CD4-positive, alpha-beta T cell (primary cell): ENCODE data around the gene LRP2. TPM values are rescaled to one million over a fixed set of nuclear protein-coding genes. Genes with fewer than 3 reads are reported as not detected.

ENCODE experiments used
- ATAC-seq: fragments of 200-7000 bp; cut with Tn5 transposase; one replicate; pipeline ENCODE4 v1.10.0; 2022; ENCODE audit warnings: mild to moderate bottlenecking; ENCODE audit not compliant: poor library complexity
- CTCF ChIA-PET: fragments of 350-600 bp; sonication (Branson Sonifier 250); formaldehyde crosslinking; loops from one replicate; lab custom pipeline; 2021; ENCODE audit warnings: antibody characterized with exemption, inconsistent platforms; lab: Charles Lee
- POLR2A ChIA-PET: fragments of 350-600 bp; sonication (Branson Sonifier 250); formaldehyde crosslinking; loops from one replicate; lab custom pipeline; 2021; ENCODE audit warnings: antibody characterized with exemption, inconsistent platforms; lab: Charles Lee
- DNase-seq, 14 experiments: peaks; one replicate each; pipeline ENCODE4 v3.0.0-alpha.2; 2013 to 2020; ENCODE audit warnings: mixed read lengths in 2 of 14
- H3K27ac ChIP-seq, 2 donors: one replicate each; pipeline versions ENCODE4 v1.5.1 to v1.7.0; 2013; ENCODE audit warnings: low read length in 2 of 2, low read depth in 1 of 2, mild to moderate bottlenecking in 1 of 2
- H3K27me3 ChIP-seq, 2 experiments: 1 replicate in 1 of 2; 2 replicates in 1 of 2; pipeline versions ENCODE4 v1.6.1 to v1.7.0; 2013; ENCODE audit warnings: low read length in 2 of 2, control low read depth in 1 of 2, mild to moderate bottlenecking in 1 of 2, moderate library complexity in 1 of 2; ENCODE audit not compliant: insufficient read depth in 2 of 2, control insufficient read depth in 1 of 2
- H3K36me3 ChIP-seq: one replicate; pipeline ENCODE4 v1.6.1; 2013; ENCODE audit warnings: low read length, control low read depth; ENCODE audit not compliant: insufficient read depth
- H3K4me1 ChIP-seq: one replicate; pipeline ENCODE4 v1.6.1; 2013; ENCODE audit warnings: low read length, control low read depth; ENCODE audit not compliant: insufficient read depth
- H3K4me3 ChIP-seq: one replicate; pipeline ENCODE4 v1.5.1; 2013; ENCODE audit warnings: mild to moderate bottlenecking, low read length, moderate library complexity
- H3K9me3 ChIP-seq, 2 experiments: 1 replicate in 1 of 2; 2 replicates in 1 of 2; pipeline versions ENCODE4 v1.6.1 to v1.7.0; 2013; ENCODE audit warnings: low read length in 2 of 2, mild to moderate bottlenecking in 2 of 2, control low read depth in 1 of 2, moderate library complexity in 1 of 2; ENCODE audit not compliant: control insufficient read depth in 1 of 2, insufficient read depth in 1 of 2
- H3K27ac Mint-ChIP-seq: one replicate; pipeline ENCODE4 v1.8.0; 2020; ENCODE audit warnings: mixed read lengths
- H3K27me3 Mint-ChIP-seq: one replicate; pipeline ENCODE4 v1.8.0; 2021; ENCODE audit warnings: mixed read lengths
- H3K36me3 Mint-ChIP-seq: one replicate; pipeline ENCODE4 v1.8.0; 2021; ENCODE audit warnings: low read depth, mixed read lengths
- H3K4me1 Mint-ChIP-seq: one replicate; pipeline ENCODE4 v1.8.0; 2021; ENCODE audit warnings: low read depth, mixed read lengths
- H3K4me3 Mint-ChIP-seq: one replicate; pipeline ENCODE4 v1.8.0; 2020; ENCODE audit warnings: mild to moderate bottlenecking, mixed read lengths
- H3K9me3 Mint-ChIP-seq: one replicate; pipeline ENCODE4 v1.8.0; 2020; ENCODE audit warnings: mixed read lengths
- intact Hi-C, 2 experiments: fragments of 100-400 bp; cut with DNase I in 1 of 2; cut with micrococcal nuclease in 1 of 2; formaldehyde crosslinking; loops; one replicate each; pipeline versions ENCODE4 v1.15.1 to v1.9.0; 2023 to 2025; cut with DNase I, micrococcal nuclease
- total RNA-seq, 174 experiments: library from RNA in 2 of 174; stranded (reverse) in 2 of 174; gene quantifications; one replicate each; pipeline ENCODE4 v1.2.3 and lab custom pipeline; 2021 to 2026
- TF ChIP-seq, protein P1 (sequence below): fragments of 200-600 bp; IDR thresholded peaks from one replicate; pipeline ENCODE4 v1.8.0; 2022; ENCODE audit warnings: antibody characterized with exemption, mild to moderate bottlenecking

Gene LRP2
- total RNA-seq, 2 experiments from 2014 or later, result 0.03 TPM; not detected in 1

DNA sequence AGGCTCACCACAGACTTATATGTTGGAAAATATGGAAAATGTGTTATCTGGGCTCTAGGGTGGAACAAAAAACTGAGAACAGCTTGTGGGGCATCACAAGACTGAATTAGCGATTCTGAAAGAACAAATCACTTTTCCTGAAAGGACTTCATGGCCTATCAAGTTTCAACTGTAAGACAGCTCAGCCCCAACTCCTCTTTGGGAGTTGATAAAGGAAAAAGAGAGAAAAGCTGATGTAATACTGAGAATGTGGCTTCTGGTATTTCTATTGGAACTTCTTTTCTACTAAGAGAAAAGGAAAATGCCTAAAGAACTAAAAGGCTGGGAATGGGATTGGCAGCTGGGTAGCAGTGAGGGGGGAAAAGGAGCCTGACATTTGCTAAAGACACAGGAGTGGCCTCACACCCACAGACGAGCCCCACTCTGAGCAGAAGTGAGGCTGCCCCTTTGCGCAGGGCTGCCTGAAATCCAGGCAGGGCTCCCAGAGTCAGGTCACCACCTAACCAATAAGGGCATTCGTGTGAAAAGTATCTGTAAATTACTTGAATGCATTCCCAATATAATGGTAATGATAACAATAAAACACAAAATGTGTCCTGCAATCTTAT lies 75.6 kb downstream of the LRP2 start:
- DNase-seq (no peak), ATAC-seq (no peak)
- no peak overlapping the region for H3K27ac ChIP-seq
- CTCF ChIA-PET, result no interaction called here
- H3K4me1 Mint-ChIP-seq, result no peaks in the 10 kb centered on the region
- peaks cover 12% of the 10 kb centered on the region for H3K27me3 Mint-ChIP-seq
- H3K4me1 ChIP-seq, result no peaks in the 10 kb centered on the region
- POLR2A ChIA-PET, result no interaction called here
- no peak overlapping the region for H3K4me3 Mint-ChIP-seq
- no peaks in the 10 kb centered on the region for H3K36me3 Mint-ChIP-seq
- no peaks in the 10 kb centered on the region for H3K9me3 Mint-ChIP-seq
- intact Hi-C loops, result no loop called here
- no peaks in the 10 kb centered on the region for H3K27me3 ChIP-seq
- no peak overlapping the region for H3K27ac Mint-ChIP-seq
- TF ChIP-seq, protein P1, sequence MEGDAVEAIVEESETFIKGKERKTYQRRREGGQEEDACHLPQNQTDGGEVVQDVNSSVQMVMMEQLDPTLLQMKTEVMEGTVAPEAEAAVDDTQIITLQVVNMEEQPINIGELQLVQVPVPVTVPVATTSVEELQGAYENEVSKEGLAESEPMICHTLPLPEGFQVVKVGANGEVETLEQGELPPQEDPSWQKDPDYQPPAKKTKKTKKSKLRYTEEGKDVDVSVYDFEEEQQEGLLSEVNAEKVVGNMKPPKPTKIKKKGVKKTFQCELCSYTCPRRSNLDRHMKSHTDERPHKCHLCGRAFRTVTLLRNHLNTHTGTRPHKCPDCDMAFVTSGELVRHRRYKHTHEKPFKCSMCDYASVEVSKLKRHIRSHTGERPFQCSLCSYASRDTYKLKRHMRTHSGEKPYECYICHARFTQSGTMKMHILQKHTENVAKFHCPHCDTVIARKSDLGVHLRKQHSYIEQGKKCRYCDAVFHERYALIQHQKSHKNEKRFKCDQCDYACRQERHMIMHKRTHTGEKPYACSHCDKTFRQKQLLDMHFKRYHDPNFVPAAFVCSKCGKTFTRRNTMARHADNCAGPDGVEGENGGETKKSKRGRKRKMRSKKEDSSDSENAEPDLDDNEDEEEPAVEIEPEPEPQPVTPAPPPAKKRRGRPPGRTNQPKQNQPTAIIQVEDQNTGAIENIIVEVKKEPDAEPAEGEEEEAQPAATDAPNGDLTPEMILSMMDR, result no peak
- H3K9me3 ChIP-seq, result no peaks in the 10 kb centered on the region
- no peaks in the 10 kb centered on the region for H3K36me3 ChIP-seq
- no peak overlapping the region for H3K4me3 ChIP-seq

DNA sequence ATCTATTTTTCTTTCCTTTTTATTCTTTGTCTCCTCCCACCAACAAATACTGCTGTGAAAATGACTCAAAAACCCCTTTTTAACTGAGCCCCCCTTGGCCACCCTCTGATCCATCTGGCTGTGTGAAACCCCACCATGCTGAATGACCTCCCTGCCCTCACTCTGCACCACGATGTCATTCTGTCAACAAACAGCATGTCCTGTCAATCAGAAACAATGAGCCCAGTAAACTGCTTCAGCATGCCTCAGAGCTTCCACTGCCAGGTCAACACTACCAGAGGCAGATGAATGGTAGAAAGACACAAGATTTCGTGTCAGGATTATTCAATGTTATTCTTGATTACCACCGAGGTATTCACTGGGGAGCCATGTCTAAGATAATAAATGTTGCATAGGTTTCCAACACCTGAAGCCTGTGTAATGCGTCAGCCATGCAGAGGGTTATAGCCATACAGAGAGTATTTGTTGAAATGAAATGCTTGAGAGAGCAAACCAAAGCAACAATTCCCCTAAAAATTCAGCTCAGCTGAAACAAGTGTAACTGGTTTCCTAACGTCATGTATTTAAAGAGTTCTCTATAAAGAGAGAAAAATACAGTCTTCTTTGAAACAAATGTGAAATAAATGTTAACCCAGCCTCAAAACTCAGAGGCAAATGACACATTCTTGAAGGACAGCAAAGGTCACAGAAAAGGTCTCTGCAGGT lies 76.7 kb downstream of the LRP2 start:
- Histone ChIP-seq H3K9me3 (no peaks in the 10 kb centered on the region), H3K36me3 (no peaks in the 10 kb centered on the region), H3K27ac (no peak overlapping the region), H3K4me3 (no peak overlapping the region), H3K27me3 (no peaks in the 10 kb centered on the region), H3K4me1 (no peaks in the 10 kb centered on the region)
- ChIA-PET CTCF (no interaction called here), POLR2A (no interaction called here)
- TF ChIP-seq, protein P1, result no peak
- Mint-ChIP-seq H3K9me3 (no peaks in the 10 kb centered on the region), H3K4me3 (no peak overlapping the region), H3K27me3 (peaks cover 12% of the 10 kb centered on the region), H3K27ac (no peak overlapping the region), H3K36me3 (no peaks in the 10 kb centered on the region), H3K4me1 (no peaks in the 10 kb centered on the region)
- DNase-seq (no peak), ATAC-seq (no peak)
- intact Hi-C loops, result no loop called here

DNA sequence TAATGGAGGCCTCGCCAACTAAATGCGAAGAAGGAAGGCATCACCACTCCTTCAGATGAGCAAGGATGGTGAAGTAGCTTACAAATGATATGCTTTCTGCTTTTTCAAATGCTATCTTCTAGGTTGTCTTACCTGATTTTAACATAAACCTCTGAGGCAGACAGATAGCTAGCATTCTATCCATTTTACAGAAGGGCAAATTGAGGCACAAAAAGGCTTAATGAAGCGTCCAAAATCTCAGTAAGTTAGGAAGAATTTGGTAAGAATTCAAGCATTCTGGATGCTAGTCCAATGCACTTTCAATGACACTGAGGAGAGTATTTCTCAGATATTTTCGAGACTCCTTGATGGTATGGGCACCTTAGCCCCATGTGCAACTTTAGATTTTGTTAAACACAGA lies 81.8 kb downstream of the LRP2 start:
- ChIA-PET POLR2A (no interaction called here), CTCF (no interaction called here)
- H3K36me3 ChIP-seq, result no peaks in the 10 kb centered on the region
- Mint-ChIP-seq H3K27me3 (peaks cover 8% of the 10 kb centered on the region), H3K36me3 (no peaks in the 10 kb centered on the region), H3K9me3 (no peaks in the 10 kb centered on the region), H3K27ac (no peak overlapping the region), H3K4me1 (no peaks in the 10 kb centered on the region), H3K4me3 (no peak overlapping the region)
- H3K9me3 ChIP-seq, result no peaks in the 10 kb centered on the region
- no peak overlapping the region for H3K27ac ChIP-seq
- TF ChIP-seq, protein P1, result no peak
- no peaks in the 10 kb centered on the region for H3K4me1 ChIP-seq
- DNase-seq (no peak), ATAC-seq (no peak)
- intact Hi-C loops, result no loop called here
- H3K4me3 ChIP-seq, result no peak overlapping the region
- H3K27me3 ChIP-seq, result no peaks in the 10 kb centered on the region
